IMR-90 (cell line): ENCODE measurements around the gene PTCH1. TPM values are rescaled to one million over a fixed set of nuclear protein-coding genes. Genes with fewer than 3 reads are reported as not detected.
A peak's percentile ranks its signal among the peaks of the same experiment; 100 is the strongest.

ENCODE experiments used
- ATAC-seq: fragments of 200-7000 bp; cut with Tn5 transposase; 2 replicates; pipeline ENCODE4 v1.9.1; 2020; ENCODE audit warnings: low read depth, mild to moderate bottlenecking, moderate library complexity
- BruUV-seq: library from RNA; stranded (reverse); fragments of 400-500 nt; replicated peaks from 2 replicates; lab custom pipeline; 2021; lab: Mats Ljungman, UMichigan
- CTCF ChIA-PET: fragments of 300-600 bp; formaldehyde crosslinking; extraction: SDS; loops from one replicate; lab custom pipeline; 2021; ENCODE audit warnings: antibody characterized with exemption; lab: Yijun Ruan, JAX
- POLR2A ChIA-PET: fragments of 300-600 bp; sonication (Branson Sonifier 250); formaldehyde crosslinking; loops from one replicate; lab custom pipeline; 2022; ENCODE audit warnings: antibody characterized with exemption; ENCODE audit not compliant: unreplicated experiment; lab: Charles Lee
- DNase-seq: peaks from one replicate; pipeline ENCODE4 v3.0.0; 2013
- H2AFZ ChIP-seq: replicated peaks from 2 replicates; pipeline ENCODE3; 2013; ENCODE audit warnings: low read length, mild to moderate bottlenecking; ENCODE audit not compliant: poor library complexity
- H2AK5ac ChIP-seq: 2 replicates; pipeline ENCODE4 v1.6.1; 2013; ENCODE audit warnings: low read depth, low read length, inconsistent platforms
- H2AK9ac ChIP-seq: replicated peaks from 2 replicates; pipeline ENCODE3; 2013; ENCODE audit warnings: mild to moderate bottlenecking, low read depth, low read length, moderate library complexity; ENCODE audit not compliant: poor library complexity
- H2BK120ac ChIP-seq: 2 replicates; pipeline ENCODE4 v1.6.1; 2013; ENCODE audit warnings: low read depth, low read length, inconsistent platforms
- H2BK15ac ChIP-seq: 3 replicates; pipeline ENCODE4 v1.6.1; 2013; ENCODE audit warnings: low read depth, low read length, inconsistent platforms
- H2BK20ac ChIP-seq: 2 replicates; pipeline ENCODE4 v1.6.1; 2013; ENCODE audit warnings: low read depth, mild to moderate bottlenecking, inconsistent platforms, low read length, moderate library complexity
- H2BK5ac ChIP-seq: 2 replicates; pipeline ENCODE4 v1.6.1; 2013; ENCODE audit warnings: mild to moderate bottlenecking, low read depth, low read length, inconsistent platforms; ENCODE audit not compliant: poor library complexity, severe bottlenecking
- H3K14ac ChIP-seq: replicated peaks from 2 replicates; pipeline ENCODE4 v1.6.1; 2013; ENCODE audit warnings: low read depth, low read length, inconsistent platforms
- H3K18ac ChIP-seq: 2 replicates; pipeline ENCODE4 v1.6.1; 2013; ENCODE audit warnings: low read depth, low read length, control low read depth
- H3K23ac ChIP-seq: 2 replicates; pipeline ENCODE4 v1.6.1; 2013; ENCODE audit warnings: low read depth, low read length, inconsistent platforms
- H3K27ac ChIP-seq: 2 replicates; pipeline ENCODE4 v1.5.1; 2013; ENCODE audit warnings: mild to moderate bottlenecking, control low read depth, low read length; ENCODE audit not compliant: insufficient read depth
- H3K27me3 ChIP-seq: 2 replicates; pipeline ENCODE4 v1.6.1; 2013; ENCODE audit warnings: low read length; ENCODE audit not compliant: control insufficient read depth, insufficient read depth
- H3K36me3 ChIP-seq: 2 replicates; pipeline ENCODE4 v1.6.1; 2013; ENCODE audit warnings: low read length, mixed read lengths; ENCODE audit not compliant: control insufficient read depth, insufficient read depth
- H3K4ac ChIP-seq: 2 replicates; pipeline ENCODE4 v1.6.1; 2013; ENCODE audit warnings: low read depth, low read length, inconsistent platforms
- H3K4me1 ChIP-seq: 2 replicates; pipeline ENCODE4 v1.6.1; 2013; ENCODE audit warnings: low read length, mixed read lengths; ENCODE audit not compliant: control insufficient read depth, insufficient read depth
- H3K4me2 ChIP-seq: 2 replicates; pipeline ENCODE4 v1.6.1; 2013; ENCODE audit warnings: low read depth, mild to moderate bottlenecking, control low read depth, low read length, moderate library complexity
- H3K4me3 ChIP-seq: 2 replicates; pipeline ENCODE4 v1.5.1; 2013; ENCODE audit warnings: low read depth, mild to moderate bottlenecking, control low read depth, low read length, moderate library complexity; ENCODE audit not compliant: insufficient read depth
- H3K56ac ChIP-seq: 2 replicates; pipeline ENCODE4 v1.6.1; 2013; ENCODE audit warnings: low read length, inconsistent platforms; ENCODE audit not compliant: insufficient read depth; ENCODE audit errors: extremely low read depth
- H3K79me1 ChIP-seq, 2 experiments: 2 replicates each; pipeline ENCODE4 v1.6.1; 2013; ENCODE audit warnings: low read length in 2 of 2, inconsistent platforms in 1 of 2, low read depth in 1 of 2
- H3K9ac ChIP-seq: 2 replicates; pipeline ENCODE4 v1.6.1; 2013; ENCODE audit warnings: low read depth, low read length, control low read depth
- H3K9me1 ChIP-seq: 2 replicates; pipeline ENCODE4 v1.6.1; 2013; ENCODE audit warnings: low read length, inconsistent platforms; ENCODE audit not compliant: insufficient read depth
- H3K9me3 ChIP-seq: 2 replicates; pipeline ENCODE4 v1.6.1; 2013; ENCODE audit warnings: low read length; ENCODE audit not compliant: control insufficient read depth, insufficient read depth
- H4K20me1 ChIP-seq: 2 replicates; pipeline ENCODE4 v1.6.1; 2013; ENCODE audit warnings: low read length, inconsistent platforms; ENCODE audit not compliant: insufficient read depth
- H4K5ac ChIP-seq: 2 replicates; pipeline ENCODE4 v1.6.1; 2013; ENCODE audit warnings: mild to moderate bottlenecking, low read depth, low read length, control low read depth
- H4K8ac ChIP-seq, 2 experiments: 2 replicates each; pipeline ENCODE4 v1.6.1; 2013; ENCODE audit warnings: low read depth in 2 of 2, low read length in 2 of 2, control low read depth in 1 of 2, inconsistent platforms in 1 of 2
- H4K91ac ChIP-seq: 2 replicates; pipeline ENCODE4 v1.6.1; 2013; ENCODE audit warnings: low read depth, low read length, inconsistent platforms; ENCODE audit not compliant: insufficient read depth
- BHLHE40 ChIP-seq: fragments of 150-350 bp; IDR thresholded peaks from 2 replicates; pipeline ENCODE4 v1.6.1; 2016; ENCODE audit warnings: mild to moderate bottlenecking, low read depth, low read length
- CHD1 ChIP-seq: IDR thresholded peaks from 2 replicates; pipeline ENCODE4 v1.6.1; 2012; ENCODE audit warnings: low read depth, low read length, improper control_type of control experiment
- FOS ChIP-seq: fragments of 150-350 bp; IDR thresholded peaks from 2 replicates; pipeline ENCODE4 v1.6.1; 2016; ENCODE audit warnings: low read depth, low read length
- MAFK ChIP-seq: IDR thresholded peaks from 2 replicates; pipeline ENCODE4 v1.6.1; 2012; ENCODE audit warnings: low read depth, low read length, improper control_type of control experiment
- MAZ ChIP-seq: IDR thresholded peaks from 2 replicates; pipeline ENCODE4 v1.6.1; 2012; ENCODE audit warnings: low read depth, mild to moderate bottlenecking, low read length, improper control_type of control experiment, moderate library complexity, borderline replicate concordance
- MXI1 ChIP-seq: IDR thresholded peaks from 2 replicates; pipeline ENCODE4 v1.6.1; 2012; ENCODE audit warnings: low read depth, mild to moderate bottlenecking, low read length, moderate library complexity, borderline replicate concordance
- NFE2L2 ChIP-seq: fragments of 150-350 bp; IDR thresholded peaks from 2 replicates; pipeline ENCODE4 v1.6.1; 2016; ENCODE audit warnings: low read depth, mild to moderate bottlenecking, low read length
- SMC3 ChIP-seq: fragments of 150-350 bp; IDR thresholded peaks from 2 replicates; pipeline ENCODE4 v1.6.1; 2016; ENCODE audit warnings: low read depth, mild to moderate bottlenecking, antibody characterized with exemption, low read length, moderate library complexity
- WGBS, 2 experiments: methylation state at CpG; one replicate each; pipeline versions ENCODE4 v1.1.5 to v1.1.7; 2013; ENCODE audit warnings: missing lambda C conversion rate in 2 of 2; ENCODE audit not compliant: insufficient read length in 1 of 2; ENCODE audit errors: extremely low coverage in 2 of 2; 5-methylcytosine and 5-hydroxymethylcytosine counted together
- dilution Hi-C: fragments of 300-500 bp; cut with HindIII; formaldehyde crosslinking; loops from one replicate; pipeline ENCODE4 v1.14.3; 2018; ENCODE audit warnings: low sequenced_read_pairs; ENCODE audit not compliant: unreplicated experiment
- in situ Hi-C: fragments of 300-500 bp; cut with MboI; formaldehyde crosslinking; loops from 3 replicates; pipeline ENCODE4 v1.14.3; 2019; ENCODE audit warnings: low sequenced_read_pairs, inconsistent platforms, mixed read lengths
- intact Hi-C: fragments of 100-400 bp; cut with micrococcal nuclease; formaldehyde crosslinking; loops from 2 replicates; pipeline ENCODE4 v1.10.0; 2022
- polyA plus RNA-seq, 3 experiments: library from polyadenylated mRNA; depleted of rRNA; stranded (reverse); fragments of >200 nt; gene quantifications; 2 replicates each; pipeline ENCODE4 v1.2.3, GENCODE V29; 2012; ENCODE audit warnings: low replicate concordance in 1 of 3
- total RNA-seq: library from RNA; depleted of rRNA; stranded (reverse); fragments of >200 nt; gene quantifications from 2 replicates; pipeline ENCODE4 v1.2.3, GENCODE V29; 2012
- TF ChIP-seq, protein P1 (sequence below): fragments of 150-350 bp; IDR thresholded peaks from 2 replicates; pipeline ENCODE4 v1.6.1; 2017; ENCODE audit warnings: mild to moderate bottlenecking, antibody characterized with exemption, low read length, low read depth
- TF ChIP-seq, protein P2 (sequence below): fragments of 150-350 bp; IDR thresholded peaks from 2 replicates; pipeline ENCODE4 v1.6.1; 2016; ENCODE audit warnings: low read depth, mild to moderate bottlenecking, low read length, moderate library complexity, borderline replicate concordance

PTCH1 gene
- total and polyA plus RNA-seq, 2 of the 4 experiments (the other 2 are of a cell fraction), result 4.1 to 5.0 TPM

DNA sequence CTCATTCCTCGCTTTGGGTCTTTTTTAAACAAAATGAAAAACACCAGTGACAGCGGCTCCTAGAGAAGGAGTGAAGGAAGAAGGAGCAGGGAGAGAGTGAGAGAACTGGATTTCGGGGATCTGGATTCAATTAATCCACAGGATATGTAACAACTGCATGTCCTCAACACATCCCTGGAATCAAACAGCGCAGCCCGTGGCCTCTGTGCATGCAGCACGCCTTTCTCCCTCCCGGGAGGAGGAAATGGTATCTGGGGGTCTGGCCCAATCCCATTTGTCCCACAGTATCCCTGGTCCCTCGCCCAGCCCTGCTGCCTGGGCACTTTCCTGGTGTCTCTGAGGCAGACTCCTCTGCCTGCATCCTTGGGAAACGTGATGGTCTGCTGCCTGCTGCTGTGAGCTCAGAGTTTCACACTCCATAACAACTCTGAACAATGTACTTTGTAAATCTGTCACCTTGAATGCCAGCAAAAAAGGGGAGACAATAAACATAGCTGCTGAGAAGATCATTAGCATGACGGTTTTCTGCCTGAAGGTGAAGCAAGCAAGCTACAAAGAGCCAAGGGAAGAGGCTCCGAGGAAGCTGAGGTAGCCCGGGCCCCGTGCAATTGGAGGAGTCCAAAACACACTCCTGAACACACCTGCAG is 56.1 kb downstream of the PTCH1 start (continued):
- TF ChIP-seq SMC3, result no peak

DNA sequence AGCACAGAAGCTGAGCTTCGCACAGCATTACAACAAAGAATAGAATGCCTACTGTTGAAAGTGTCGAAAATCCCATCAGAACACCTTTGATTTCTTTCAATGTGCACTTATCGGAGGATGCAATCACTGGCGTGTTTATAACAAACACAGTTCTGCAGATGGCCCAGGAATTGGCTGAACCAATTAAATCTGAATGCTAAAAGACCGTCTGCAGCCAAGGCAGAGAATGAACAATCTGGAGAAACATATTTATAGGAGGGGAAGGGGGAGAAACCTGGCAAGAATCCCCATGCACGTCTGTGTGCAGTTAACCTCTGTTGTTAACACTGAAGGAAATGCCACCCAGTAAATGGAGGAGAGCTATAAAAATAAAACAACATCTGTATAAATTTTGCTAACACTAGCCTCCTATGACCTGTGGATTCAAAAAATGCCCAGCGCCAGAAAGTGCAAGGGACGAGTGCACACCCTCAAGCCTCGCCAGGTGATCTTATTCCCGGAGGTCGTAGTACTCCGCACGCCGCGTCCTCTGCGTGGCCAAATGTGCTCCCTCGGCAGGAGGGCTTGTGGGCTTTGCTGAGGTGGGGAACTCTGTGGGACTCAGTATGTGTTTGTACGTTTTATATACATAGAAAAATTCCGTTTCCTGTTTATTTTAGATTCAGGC is 56.8 kb downstream of the PTCH1 start:
- Histone ChIP-seq H4K20me1 (no peaks in the 10 kb centered on the region; the same call in 1 of the 2 replicates), H2AK5ac (peak overlapping the region; percentile 41; the same call in 1 of the 2 replicates), H3K9me1 (peaks cover 43% of the 10 kb centered on the region), H3K56ac (0 out of 2 replicates have a peak overlapping the region, but pooled peaks have one; percentile 20), H3K18ac (peak overlapping the region; percentile 20; the same call in 1 of the 2 replicates), H2BK120ac (peak overlapping the region; percentile 90), H3K4me2 (peak overlapping the region; percentile 44; the same call in 1 of the 2 replicates), H4K8ac (peak overlapping the region in 1 of 2 experiments; percentile 39; a peak in 2 of 4 replicates), H4K5ac (peak overlapping the region; percentile 61), H3K27ac (peak overlapping the region; percentile 61; the same call in 1 of the 2 replicates), H4K91ac (peak overlapping the region; percentile 44), H3K23ac (peak overlapping the region; percentile 29; the same call in 1 of the 2 replicates), H2AFZ (no peak overlapping the region), H2BK20ac (peak overlapping the region; percentile 81), H3K4me1 (peaks cover 44% of the 10 kb centered on the region), H3K27me3 (no peaks in the 10 kb centered on the region), H3K36me3 (peaks cover 36% of the 10 kb centered on the region), H2BK15ac (peak overlapping the region; percentile 62; the same call in 1 of the 3 replicates), H3K79me1 (peaks cover 0 to 24% of the 10 kb centered on the region in 2 experiments; a peak in 1 of 4 replicates), H3K14ac (0 out of 2 replicates have a peak overlapping the region, but pooled peaks have one; percentile 60), H3K9me3 (no peaks in the 10 kb centered on the region), H2BK5ac (peak overlapping the region; percentile 47), H3K4me3 (no peak overlapping the region), H3K9ac (no peak overlapping the region), H2AK9ac (peak overlapping the region; percentile 19), H3K4ac (peak overlapping the region; percentile 87)
- CTCF ChIA-PET, result no interaction called here
- in situ Hi-C loops (no loop called here), dilution Hi-C loops (no loop called here), intact Hi-C loops (loop anchor here (5.0 kb wide), 2 partner anchors 78 to 193 kb away; no protein-coding TSS in a partner anchor)
- DNase-seq (no peak), ATAC-seq (no peak)
- POLR2A ChIA-PET, result no interaction called here
- 40% methylated on average over 5 of the region's 19 CpGs; no CpG with 5 or more reads in 1 of the 2 experiments for WGBS, 2 experiments
- no TSS peak for BruUV-seq
- TF ChIP-seq MAZ (no peak), FOS (no peak), NFE2L2 (no peak), MXI1 (no peak), BHLHE40 (no peak), CHD1 (no peak), MAFK (no peak), SMC3 (no peak)
- TF ChIP-seq, protein P1, sequence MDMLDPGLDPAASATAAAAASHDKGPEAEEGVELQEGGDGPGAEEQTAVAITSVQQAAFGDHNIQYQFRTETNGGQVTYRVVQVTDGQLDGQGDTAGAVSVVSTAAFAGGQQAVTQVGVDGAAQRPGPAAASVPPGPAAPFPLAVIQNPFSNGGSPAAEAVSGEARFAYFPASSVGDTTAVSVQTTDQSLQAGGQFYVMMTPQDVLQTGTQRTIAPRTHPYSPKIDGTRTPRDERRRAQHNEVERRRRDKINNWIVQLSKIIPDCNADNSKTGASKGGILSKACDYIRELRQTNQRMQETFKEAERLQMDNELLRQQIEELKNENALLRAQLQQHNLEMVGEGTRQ, result no peak
- TF ChIP-seq, protein P2, sequence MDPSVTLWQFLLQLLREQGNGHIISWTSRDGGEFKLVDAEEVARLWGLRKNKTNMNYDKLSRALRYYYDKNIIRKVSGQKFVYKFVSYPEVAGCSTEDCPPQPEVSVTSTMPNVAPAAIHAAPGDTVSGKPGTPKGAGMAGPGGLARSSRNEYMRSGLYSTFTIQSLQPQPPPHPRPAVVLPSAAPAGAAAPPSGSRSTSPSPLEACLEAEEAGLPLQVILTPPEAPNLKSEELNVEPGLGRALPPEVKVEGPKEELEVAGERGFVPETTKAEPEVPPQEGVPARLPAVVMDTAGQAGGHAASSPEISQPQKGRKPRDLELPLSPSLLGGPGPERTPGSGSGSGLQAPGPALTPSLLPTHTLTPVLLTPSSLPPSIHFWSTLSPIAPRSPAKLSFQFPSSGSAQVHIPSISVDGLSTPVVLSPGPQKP, result no peak
